Kidney capillary endothelial cell (primary cell): ENCODE results near the gene GAGE12F.
A peak's percentile ranks its signal among the peaks of the same experiment; 100 is the strongest.
"Not testable (repeated sequence)": the region's sequence is repeated elsewhere in the genome, so short reads cannot be mapped to it uniquely, and the experiment has no call there.

Source experiments
- DNase-seq: peaks from one replicate; pipeline ENCODE4 v3.0.0-alpha.2; 2018; ENCODE audit warnings: low spot score

The GAGE12F gene

GRCh38 chrX:49560542-49560941 lies at the start of gene GAGE12F:
Gene GAGE12F (plus strand): TSS chrX:49560842. CDS start chrX:49561997, 1,155 bp downstream.
- DNase-seq: not testable (repeated sequence)

GRCh38 chrX:49531877-49532276 lies 28.8 kb upstream of the GAGE12F start, which contains the start of gene GAGE12C:
Gene GAGE12C (plus strand): TSS chrX:49532177. CDS start chrX:49533332, 1,155 bp downstream.
- not testable (repeated sequence) for DNase-seq

GRCh38 chrX:49541433-49541832 lies 19.2 kb upstream of the GAGE12F start, which contains the start of gene GAGE12D:
Gene GAGE12D (plus strand): TSS chrX:49541733. CDS start chrX:49542888, 1,155 bp downstream.
- DNase-seq: not testable (repeated sequence)

GRCh38 chrX:49550989-49551388 lies 9.7 kb upstream of the GAGE12F start, which contains the start of gene GAGE12E:
Gene GAGE12E (plus strand): TSS chrX:49551289. CDS start chrX:49552444, 1,155 bp downstream.
- DNase-seq: not testable (repeated sequence)

GRCh38 chrX:49568728-49569127 lies 8.1 kb downstream of the GAGE12F start:
- not testable (repeated sequence) for DNase-seq

GRCh38 chrX:49569152-49569551 lies 8.5 kb downstream of the GAGE12F start:
- DNase-seq: not testable (repeated sequence)

- not testable (repeated sequence) for DNase-seq
Measured at GRCh38 chrX:49570100-49570499, 9.5 kb downstream of the GAGE12F start, which contains the start of gene GAGE12G. Gene GAGE12G (plus strand): TSS chrX:49570400. CDS start chrX:49571555, 1,155 bp downstream.

- not testable (repeated sequence) for DNase-seq
Measured at GRCh38 chrX:49579649-49580048, 19.0 kb downstream of the GAGE12F start, which contains the start of gene GAGE12H. Gene GAGE12H (plus strand): TSS chrX:49579949. CDS start chrX:49581104, 1,155 bp downstream.

- not testable (repeated sequence) for DNase-seq
Measured at GRCh38 chrX:49589196-49589595, 28.6 kb downstream of the GAGE12F start, which contains the start of gene GAGE2A. Gene GAGE2A (plus strand): TSS chrX:49589496. CDS start chrX:49590651, 1,155 bp downstream.

- DNase-seq: not testable (repeated sequence)
Measured at GRCh38 chrX:49589769-49590478, 29.3 kb downstream of the GAGE12F start.

GRCh38 chrX:49590488-49590887 lies 29.8 kb downstream of the GAGE12F start:
- DNase-seq: not testable (repeated sequence)

GRCh38 chrX:49598720-49599119 lies 38.1 kb downstream of the GAGE12F start, which contains the start of gene GAGE1:
Gene GAGE1 (plus strand): TSS chrX:49599020. CDS start chrX:49600175, 1,155 bp downstream.
- not testable (repeated sequence) for DNase-seq

GRCh38 chrX:49610718-49611310 lies 50.2 kb downstream of the GAGE12F start:
- DNase-seq: peak; percentile 1
